Testis (tissue), 3 donors: ENCODE results near the gene AGBL4. TPM values are rescaled to one million over a fixed set of nuclear protein-coding genes. Genes with fewer than 3 reads are reported as not detected.

Source experiments
- DNase-seq: peaks from one replicate; pipeline ENCODE4 v3.0.0-alpha.2; 2019
- H3K27ac ChIP-seq, 2 donors: fragments of 200-600 bp; sonication (generic); one replicate each; pipeline ENCODE4 v1.5.1; 2019
- H3K27me3 ChIP-seq: fragments of 200-600 bp; sonication (generic); one replicate; pipeline ENCODE4 v1.5.1; 2019
- H3K36me3 ChIP-seq: fragments of 200-600 bp; sonication (generic); one replicate; pipeline ENCODE4 v1.5.1; 2017; ENCODE audit warnings: low read depth; ENCODE audit errors: missing control alignments
- H3K4me1 ChIP-seq: fragments of 200-600 bp; sonication (generic); one replicate; pipeline ENCODE4 v1.5.1; 2019
- H3K4me3 ChIP-seq, 2 donors: fragments of 200-600 bp; sonication (generic); one replicate each; pipeline ENCODE4 v1.5.1; 2017 to 2019
- H3K9me3 ChIP-seq: fragments of 200-600 bp; sonication (generic); one replicate; pipeline ENCODE4 v1.5.1; 2017
- POLR2A ChIP-seq: fragments of 450-650 bp; IDR thresholded peaks from one replicate; pipeline ENCODE4 v1.6.1; 2017; ENCODE audit warnings: antibody characterized with exemption, mild to moderate bottlenecking, moderate library complexity
- WGBS, 2 donors: methylation state at CpG; one replicate each; pipeline ENCODE4 v1.1.5; 2018; 5-methylcytosine and 5-hydroxymethylcytosine counted together
- intact Hi-C: fragments of 100-400 bp; cut with DNase I; formaldehyde crosslinking; loops from one replicate; pipeline ENCODE4 v1.15.1; 2023; ENCODE audit warnings: low total_unique reads
- polyA plus RNA-seq: library from polyadenylated mRNA; stranded (reverse); fragments of 350-450 nt; fragmentation: Illumina TruSeq; extraction: RNeasy Lipid Tissue Mini Kit (QIAGEN cat#74804); gene quantifications from one replicate; pipeline ENCODE4 v1.2.3, GENCODE V29; 2014; ENCODE audit warnings: low read depth, low replicate concordance; ENCODE audit not compliant: insufficient read depth
- total RNA-seq, 2 donors: library from RNA; depleted of rRNA; stranded (reverse); fragments of >200 nt; gene quantifications; one replicate each; pipeline ENCODE4 v1.2.3, GENCODE V29; 2016
- TF ChIP-seq, protein P1 (sequence below), 3 experiments: fragments of 450-650 bp in 2 of 3; fragments of 200-600 bp in 1 of 3; sonication (generic) in 1 of 3; IDR thresholded peaks; one replicate each; pipeline ENCODE4 v1.5.1; 2016 to 2019; ENCODE audit warnings: antibody characterized with exemption in 3 of 3, mild to moderate bottlenecking in 2 of 3, moderate library complexity in 1 of 3

The AGBL4 gene
- total and polyA plus RNA-seq, 3 donors from 2014 or later = 3.3 to 6.9 (median 5.8) TPM

DNA sequence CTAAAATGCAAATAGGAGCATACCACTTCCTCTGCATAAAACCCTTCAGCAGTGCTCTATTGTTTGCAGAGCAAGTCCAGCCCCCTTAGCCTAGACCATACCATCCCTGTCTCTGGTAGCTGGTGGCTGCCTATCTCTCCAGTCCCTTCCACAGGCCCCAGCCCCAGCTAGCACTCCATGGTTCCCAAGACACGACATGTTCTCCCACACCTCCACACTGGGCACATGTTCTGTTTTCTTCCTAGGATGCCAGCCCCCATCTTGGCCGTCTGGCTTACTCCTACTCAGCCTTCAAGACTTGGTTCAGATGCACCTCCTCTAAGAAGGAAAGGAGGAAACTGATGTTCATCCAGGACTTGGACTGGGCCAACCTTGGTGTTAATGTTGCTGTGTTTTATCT, 1355.4 kb downstream of the AGBL4 start:
- intact Hi-C loops = no loop called here
- WGBS, 2 donors = 79 to 94% methylated on average over 2 of the region's 2 CpGs

DNA sequence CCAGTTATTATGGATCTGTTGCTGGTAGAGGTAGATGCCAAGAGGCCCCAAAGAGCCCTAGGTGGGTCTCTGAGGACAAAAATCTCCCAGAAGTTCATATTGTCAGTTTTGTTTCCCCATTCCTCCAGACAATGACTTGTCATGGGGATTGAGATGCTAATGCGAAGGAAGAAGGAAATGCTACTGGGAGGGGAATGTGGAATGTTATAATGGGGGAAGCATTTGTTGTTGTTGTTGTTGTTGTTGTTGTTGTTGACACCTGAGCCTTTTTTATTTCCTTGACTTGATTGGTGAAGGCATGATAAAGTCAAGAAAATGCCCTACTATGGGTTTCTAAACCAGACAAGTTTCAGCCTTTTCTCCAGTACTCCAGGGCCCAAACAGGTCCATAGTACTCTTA, 1356.0 kb downstream of the AGBL4 start:
- intact Hi-C loops = no loop called here
- H3K27me3 ChIP-seq = no peaks in the 10 kb centered on the region
- H3K27ac ChIP-seq = no peak overlapping the region
- no peak overlapping the region for H3K4me3 ChIP-seq
- H3K4me1 ChIP-seq = no peaks in the 10 kb centered on the region
- H3K36me3 ChIP-seq = no peaks in the 10 kb centered on the region
- no peak for DNase-seq
- no peaks in the 10 kb centered on the region for H3K9me3 ChIP-seq
- TF ChIP-seq, protein P1, sequence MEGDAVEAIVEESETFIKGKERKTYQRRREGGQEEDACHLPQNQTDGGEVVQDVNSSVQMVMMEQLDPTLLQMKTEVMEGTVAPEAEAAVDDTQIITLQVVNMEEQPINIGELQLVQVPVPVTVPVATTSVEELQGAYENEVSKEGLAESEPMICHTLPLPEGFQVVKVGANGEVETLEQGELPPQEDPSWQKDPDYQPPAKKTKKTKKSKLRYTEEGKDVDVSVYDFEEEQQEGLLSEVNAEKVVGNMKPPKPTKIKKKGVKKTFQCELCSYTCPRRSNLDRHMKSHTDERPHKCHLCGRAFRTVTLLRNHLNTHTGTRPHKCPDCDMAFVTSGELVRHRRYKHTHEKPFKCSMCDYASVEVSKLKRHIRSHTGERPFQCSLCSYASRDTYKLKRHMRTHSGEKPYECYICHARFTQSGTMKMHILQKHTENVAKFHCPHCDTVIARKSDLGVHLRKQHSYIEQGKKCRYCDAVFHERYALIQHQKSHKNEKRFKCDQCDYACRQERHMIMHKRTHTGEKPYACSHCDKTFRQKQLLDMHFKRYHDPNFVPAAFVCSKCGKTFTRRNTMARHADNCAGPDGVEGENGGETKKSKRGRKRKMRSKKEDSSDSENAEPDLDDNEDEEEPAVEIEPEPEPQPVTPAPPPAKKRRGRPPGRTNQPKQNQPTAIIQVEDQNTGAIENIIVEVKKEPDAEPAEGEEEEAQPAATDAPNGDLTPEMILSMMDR (IDR thresholded peaks at IDR 0.05) = no peak
- no peak for TF ChIP-seq POLR2A
- 100% methylated on average over 1 of the region's 1 CpG for WGBS, 2 donors

More for the DNA sequence above, 1355.4 kb downstream of the AGBL4 start:
- Histone ChIP-seq H3K4me3 (no peak overlapping the region), H3K36me3 (no peaks in the 10 kb centered on the region), H3K27me3 (no peaks in the 10 kb centered on the region), H3K9me3 (no peaks in the 10 kb centered on the region), H3K27ac (no peak overlapping the region), H3K4me1 (no peaks in the 10 kb centered on the region)
- DNase-seq = no peak
- TF ChIP-seq POLR2A = no peak
- TF ChIP-seq, protein P1 (IDR thresholded peaks at IDR 0.05) = no peak

DNA sequence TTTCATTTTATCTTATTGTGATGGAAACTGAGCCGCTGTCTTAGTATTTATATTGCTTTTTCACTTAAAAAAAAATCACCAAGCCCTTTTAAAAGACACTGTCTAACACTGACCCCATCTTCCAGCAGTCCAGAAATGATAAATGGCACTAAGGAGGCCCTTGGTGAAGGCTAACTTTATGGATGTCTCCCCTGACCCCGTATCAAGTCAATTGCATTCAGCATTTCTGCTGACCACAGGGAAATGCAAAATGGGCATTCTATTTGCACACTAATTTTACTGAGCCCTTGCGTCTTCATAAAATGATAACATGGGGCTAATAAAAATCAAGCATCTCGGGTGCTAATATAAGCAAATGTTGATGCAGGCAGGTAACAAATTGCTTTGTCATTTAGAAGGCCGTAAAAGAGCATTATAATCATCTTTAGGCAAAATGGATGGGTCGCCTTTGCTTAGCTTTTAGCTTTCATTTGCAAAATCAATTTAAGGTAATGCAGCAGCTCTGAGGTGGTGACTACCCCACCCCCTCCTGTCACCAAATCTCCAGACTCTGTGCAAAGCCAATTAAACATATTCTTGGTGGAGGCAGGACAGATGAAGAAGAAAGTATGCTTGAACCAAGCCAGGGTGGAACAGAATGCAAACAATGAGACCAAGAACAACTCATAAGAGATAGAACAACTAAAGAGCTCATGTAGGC, 1357.9 kb downstream of the AGBL4 start:
- no peak for TF ChIP-seq POLR2A
- TF ChIP-seq, protein P1 (IDR thresholded peaks at IDR 0.05) = no peak
- Histone ChIP-seq H3K4me1 (no peaks in the 10 kb centered on the region), H3K36me3 (no peaks in the 10 kb centered on the region), H3K27ac (no peak overlapping the region), H3K9me3 (no peaks in the 10 kb centered on the region), H3K4me3 (no peak overlapping the region), H3K27me3 (no peaks in the 10 kb centered on the region)
- intact Hi-C loops = no loop called here
- no peak for DNase-seq
- WGBS, 2 donors = 82% methylated on average over 6 of the region's 6 CpGs

DNA sequence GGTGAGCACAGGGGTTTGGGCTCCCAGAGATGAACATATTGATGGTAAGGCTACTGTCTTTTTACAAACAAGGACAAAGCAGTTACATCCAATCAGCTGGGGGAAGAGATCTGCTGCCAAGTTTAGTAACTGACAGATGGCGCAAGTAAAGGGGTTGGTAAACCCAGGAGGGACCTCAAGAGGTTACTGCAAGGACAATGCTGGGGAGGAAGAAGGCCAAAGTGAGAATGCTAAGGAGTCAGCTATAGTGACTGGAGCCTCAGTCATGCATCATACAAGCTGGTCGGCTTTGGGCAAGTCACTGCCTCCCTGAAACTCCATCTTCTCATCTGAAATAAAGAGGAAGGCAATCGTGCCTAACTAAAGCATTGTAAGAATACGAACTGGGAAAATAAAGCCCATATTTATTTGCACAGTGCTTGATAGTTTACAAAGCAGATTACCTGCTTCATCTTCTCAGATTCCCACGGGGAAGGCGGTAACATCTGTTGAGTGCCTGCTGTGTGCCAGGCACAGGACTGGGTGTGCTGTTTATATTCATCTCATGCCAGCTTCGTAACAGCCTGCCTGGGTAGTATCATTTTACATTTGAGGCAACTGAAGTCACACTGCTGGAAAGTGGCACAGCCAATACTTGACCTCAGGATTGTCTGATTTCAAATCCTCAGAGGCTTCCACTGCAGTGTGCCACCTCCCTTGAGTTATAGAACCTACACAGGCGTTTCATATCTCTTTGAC, 1361.9 kb downstream of the AGBL4 start:
- no peak for DNase-seq
- TF ChIP-seq POLR2A = no peak
- TF ChIP-seq, protein P1 (IDR thresholded peaks at IDR 0.05) = no peak
- no peaks in the 10 kb centered on the region for H3K4me1 ChIP-seq
- intact Hi-C loops = no loop called here
- H3K9me3 ChIP-seq = no peaks in the 10 kb centered on the region
- H3K27ac ChIP-seq = no peak overlapping the region
- no peaks in the 10 kb centered on the region for H3K36me3 ChIP-seq
- H3K27me3 ChIP-seq = no peaks in the 10 kb centered on the region
- WGBS, 2 donors = 73 to 76% methylated on average over 8 of the region's 8 CpGs
- no peak overlapping the region for H3K4me3 ChIP-seq
